Neural crest cell (in vitro differentiated cells): Measurements from ENCODE around the gene TMEM272. TPM values are rescaled to one million over a fixed set of nuclear protein-coding genes. Genes with fewer than 3 reads are reported as not detected.

Experiments used
- DNase-seq: peaks from one replicate; pipeline ENCODE4 v3.0.0; 2021; ENCODE audit warnings: low read depth, mixed read lengths, low spot score
- H3K27ac Mint-ChIP-seq: one replicate; pipeline ENCODE4 v1.8.0; 2021; ENCODE audit warnings: mild to moderate bottlenecking, mixed read lengths; ENCODE audit not compliant: unreplicated experiment
- H3K27me3 Mint-ChIP-seq: 2 replicates; pipeline ENCODE4 v1.8.0; 2021; ENCODE audit warnings: low read depth, mild to moderate bottlenecking, mixed read lengths
- H3K36me3 Mint-ChIP-seq: 2 replicates; pipeline ENCODE4 v1.8.0; 2021; ENCODE audit warnings: low read depth, mild to moderate bottlenecking, mixed read lengths
- H3K4me1 Mint-ChIP-seq: 2 replicates; pipeline ENCODE4 v1.8.0; 2021; ENCODE audit warnings: mixed read lengths
- H3K4me3 Mint-ChIP-seq: one replicate; pipeline ENCODE4 v1.8.0; 2021; ENCODE audit warnings: mild to moderate bottlenecking, mixed read lengths
- H3K9me3 Mint-ChIP-seq: 2 replicates; pipeline ENCODE4 v1.8.0; 2021; ENCODE audit warnings: mixed read lengths
- CTCF ChIP-seq: fragments of 200-600 bp; sonication (generic); conservative IDR thresholded peaks from 2 replicates; pipeline ENCODE4 v1.5.0; 2021; ENCODE audit warnings: antibody characterized with exemption, mild to moderate bottlenecking
- total RNA-seq: library from RNA; stranded (reverse); gene quantifications from 2 replicates; pipeline ENCODE4 v1.2.1, GENCODE V29; 2021

Gene TMEM272
- total RNA-seq, 1 donor from 2014 or later: 0.26 TPM

DNA sequence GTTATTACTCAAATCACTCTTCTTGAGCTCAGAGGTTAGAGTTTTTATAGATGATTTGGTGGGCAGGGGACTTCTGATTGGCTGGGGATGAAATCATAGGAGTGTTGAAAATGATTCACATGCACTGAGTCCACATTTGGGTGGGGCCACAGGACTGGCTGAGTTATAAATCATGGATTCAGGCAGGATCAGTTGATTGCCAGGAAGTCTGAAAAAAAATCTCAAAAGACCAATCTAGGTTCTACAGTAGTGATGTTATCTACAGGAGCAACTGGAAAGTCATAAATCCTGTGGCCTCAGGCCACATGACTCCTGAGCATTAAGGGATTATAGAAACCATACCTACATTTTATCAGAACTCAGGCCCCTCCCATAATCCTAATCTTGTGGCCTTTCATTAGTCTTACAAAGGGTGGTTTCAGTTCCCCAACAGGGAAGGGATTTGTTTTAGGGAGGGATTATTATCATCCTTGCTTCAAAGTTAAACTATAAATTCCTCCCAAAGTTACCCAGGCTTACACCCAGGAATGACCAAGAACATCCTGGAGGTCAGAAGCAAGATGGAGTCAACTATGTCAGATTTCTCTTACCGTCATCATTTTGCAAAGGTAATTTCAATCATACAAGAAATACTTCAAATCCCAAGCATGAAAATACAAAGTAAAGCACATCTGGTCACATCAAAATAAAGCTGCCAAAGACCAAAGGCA lies 11.2 kb upstream of the TMEM272 start:
- H3K36me3 Mint-ChIP-seq: no peaks in the 10 kb centered on the region
- TF ChIP-seq CTCF: no peak
- H3K27ac Mint-ChIP-seq: no peak overlapping the region
- DNase-seq: no peak
- peaks cover 12% of the 10 kb centered on the region for H3K27me3 Mint-ChIP-seq
- peaks cover 6% of the 10 kb centered on the region for H3K9me3 Mint-ChIP-seq
- no peak overlapping the region for H3K4me3 Mint-ChIP-seq
- peaks cover 5% of the 10 kb centered on the region for H3K4me1 Mint-ChIP-seq

GRCh38 chr13:51849145-51850101 lies 4.4 kb upstream of the TMEM272 start:
- DNase-seq: peak; percentile 47
- H3K4me1 Mint-ChIP-seq: peaks cover 10% of the 10 kb centered on the region
- no peak overlapping the region for H3K27ac Mint-ChIP-seq
- H3K9me3 Mint-ChIP-seq: no peaks in the 10 kb centered on the region
- H3K36me3 Mint-ChIP-seq: peaks cover 3% of the 10 kb centered on the region
- peak; percentile 61 for TF ChIP-seq CTCF
- no peaks in the 10 kb centered on the region for H3K27me3 Mint-ChIP-seq
- H3K4me3 Mint-ChIP-seq: no peak overlapping the region

GRCh38 chr13:51848674-51849073 lies 3.7 kb upstream of the TMEM272 start:
- no peaks in the 10 kb centered on the region for H3K9me3 Mint-ChIP-seq
- no peak overlapping the region for H3K27ac Mint-ChIP-seq
- no peak for DNase-seq

GRCh38 chr13:51846756-51847155 lies 1.8 kb upstream of the TMEM272 start:
- H3K9me3 Mint-ChIP-seq: no peaks in the 10 kb centered on the region
- TF ChIP-seq CTCF: no peak

More at GRCh38 chr13:51848674-51849073, 3.7 kb upstream of the TMEM272 start:
- Mint-ChIP-seq H3K36me3 (peaks cover 3% of the 10 kb centered on the region), H3K4me1 (peaks cover 13% of the 10 kb centered on the region), H3K27me3 (no peaks in the 10 kb centered on the region), H3K4me3 (no peak overlapping the region)
- TF ChIP-seq CTCF: no peak

DNA sequence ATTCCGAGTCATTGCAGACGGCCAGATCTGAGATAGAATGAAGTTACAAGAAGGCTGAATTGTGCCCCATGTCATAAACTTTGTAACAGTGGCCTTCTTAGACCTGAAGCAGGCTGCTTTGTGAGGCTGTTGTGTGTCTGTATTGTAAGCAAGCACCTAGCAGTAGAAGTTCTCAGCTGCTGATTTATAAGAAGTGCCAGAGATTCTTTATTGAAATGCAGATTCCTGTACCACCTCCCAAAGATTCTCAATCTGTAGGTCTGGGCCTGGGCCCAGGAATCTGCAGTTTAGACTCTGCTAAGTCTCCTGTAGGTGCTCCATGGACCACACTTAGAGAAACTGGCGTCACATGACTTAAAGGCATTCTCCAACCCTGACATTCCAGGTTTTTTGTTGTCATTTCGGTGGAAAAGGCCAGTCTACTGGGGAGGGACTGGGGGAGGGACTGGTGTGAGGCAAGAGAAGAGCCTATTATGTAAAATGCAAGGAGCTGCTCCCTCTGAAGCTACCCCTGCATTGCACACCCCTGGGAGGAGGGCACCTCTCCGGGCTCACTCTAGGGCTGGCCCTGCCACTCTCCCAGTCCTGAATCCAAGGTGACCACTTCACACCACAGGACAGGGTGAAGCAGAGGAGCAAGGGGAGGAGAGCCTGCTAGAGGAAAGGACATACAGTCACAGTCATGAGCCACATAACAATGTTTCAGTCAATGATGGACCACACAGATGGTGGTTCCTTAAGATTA lies 769 bp upstream of the TMEM272 start:
- DNase-seq: no peak
- no peaks in the 10 kb centered on the region for H3K9me3 Mint-ChIP-seq

More at GRCh38 chr13:51846756-51847155, 1.8 kb upstream of the TMEM272 start:
- Mint-ChIP-seq H3K27me3 (no peaks in the 10 kb centered on the region), H3K36me3 (peaks cover 3% of the 10 kb centered on the region), H3K4me3 (no peak overlapping the region), H3K27ac (no peak overlapping the region), H3K4me1 (peaks cover 21% of the 10 kb centered on the region)
- DNase-seq: no peak

More for the DNA sequence above, 769 bp upstream of the TMEM272 start:
- H3K27ac Mint-ChIP-seq: no peak overlapping the region
- no peaks in the 10 kb centered on the region for H3K27me3 Mint-ChIP-seq
- no peak for TF ChIP-seq CTCF
- no peak overlapping the region for H3K4me3 Mint-ChIP-seq
- H3K36me3 Mint-ChIP-seq: peaks cover 3% of the 10 kb centered on the region
- peaks cover 21% of the 10 kb centered on the region for H3K4me1 Mint-ChIP-seq
